ENCODE measurements around the gene EP400.

EP400 gene

DNA sequence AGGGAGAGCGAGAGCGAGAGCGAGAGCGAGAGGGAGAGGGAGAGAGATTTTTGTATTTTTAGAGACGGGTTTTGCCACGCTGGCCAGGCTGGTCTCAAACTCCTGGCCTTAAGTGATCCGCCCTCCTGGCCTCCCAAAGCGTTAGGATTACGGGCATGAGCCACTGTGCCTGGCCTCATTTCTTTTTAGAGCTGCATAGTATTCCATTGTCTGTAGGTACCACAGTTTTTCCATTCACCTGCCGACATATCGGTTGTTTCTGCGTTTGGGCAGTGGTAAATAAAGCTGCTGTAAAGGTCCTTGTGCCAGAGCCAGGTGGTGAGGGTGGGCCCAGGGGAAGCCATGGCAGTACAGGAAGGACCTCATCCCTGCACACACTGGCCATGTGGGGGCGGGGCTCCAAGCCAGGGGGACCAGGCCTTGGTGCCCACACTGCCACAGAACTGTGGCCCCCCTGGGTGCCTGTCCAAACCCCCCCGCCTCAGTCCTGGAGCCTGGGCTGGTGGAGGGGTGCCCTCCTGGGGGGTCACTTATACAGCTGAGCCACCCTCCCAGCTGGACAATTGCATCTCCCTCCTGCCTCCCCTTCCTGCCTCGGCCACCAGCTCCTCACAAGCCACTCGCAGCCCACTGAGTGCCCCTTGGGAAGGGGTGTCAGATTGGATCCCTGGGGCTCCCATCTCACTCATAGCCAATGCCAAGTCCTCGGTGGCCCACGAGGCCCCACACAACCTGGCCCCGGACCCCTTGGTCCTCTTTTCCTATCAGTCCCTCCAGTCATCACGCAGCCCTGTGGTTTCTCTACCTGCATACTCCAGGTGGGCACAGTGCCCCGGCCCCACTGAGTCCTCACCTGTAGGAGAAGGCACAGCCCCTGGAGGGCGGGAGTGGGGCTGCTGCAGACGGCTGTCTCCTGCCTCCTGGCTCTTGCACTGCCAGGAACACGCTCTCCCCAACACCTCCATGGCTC lies 22.3 kb upstream of the EP400 start:
- DNase-seq: no peak

DNA sequence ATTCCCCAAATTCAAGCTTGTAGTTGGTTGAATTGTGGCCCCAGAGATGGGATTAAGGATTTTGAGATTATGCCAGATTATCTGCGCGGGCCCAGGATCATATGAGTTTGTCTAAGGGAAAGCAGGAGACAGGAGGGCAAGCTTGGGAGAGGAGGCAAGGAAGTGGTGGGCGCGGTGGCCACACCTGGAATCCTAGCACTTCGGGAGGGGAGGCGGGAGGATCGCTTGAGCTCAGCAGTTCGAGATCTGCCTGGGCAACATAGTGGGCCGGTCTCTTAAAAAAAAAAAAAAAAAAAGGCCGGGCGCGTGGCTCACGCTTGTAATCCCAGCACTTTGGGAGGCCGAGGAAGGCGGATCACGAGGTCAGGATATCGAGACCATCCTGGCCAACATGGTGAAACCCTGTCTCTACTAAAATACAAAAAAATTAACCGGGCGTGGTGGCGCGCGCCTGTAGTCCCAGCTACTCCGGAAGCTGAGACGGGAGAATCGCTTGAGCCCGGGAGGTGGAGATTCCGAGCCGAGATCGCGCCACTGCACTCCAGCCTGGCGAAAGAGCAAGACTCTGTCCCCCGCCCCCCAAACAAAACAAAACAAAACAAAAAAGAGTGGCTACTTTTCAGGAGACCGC lies 21.5 kb upstream of the EP400 start:
- no peak for DNase-seq

DNA sequence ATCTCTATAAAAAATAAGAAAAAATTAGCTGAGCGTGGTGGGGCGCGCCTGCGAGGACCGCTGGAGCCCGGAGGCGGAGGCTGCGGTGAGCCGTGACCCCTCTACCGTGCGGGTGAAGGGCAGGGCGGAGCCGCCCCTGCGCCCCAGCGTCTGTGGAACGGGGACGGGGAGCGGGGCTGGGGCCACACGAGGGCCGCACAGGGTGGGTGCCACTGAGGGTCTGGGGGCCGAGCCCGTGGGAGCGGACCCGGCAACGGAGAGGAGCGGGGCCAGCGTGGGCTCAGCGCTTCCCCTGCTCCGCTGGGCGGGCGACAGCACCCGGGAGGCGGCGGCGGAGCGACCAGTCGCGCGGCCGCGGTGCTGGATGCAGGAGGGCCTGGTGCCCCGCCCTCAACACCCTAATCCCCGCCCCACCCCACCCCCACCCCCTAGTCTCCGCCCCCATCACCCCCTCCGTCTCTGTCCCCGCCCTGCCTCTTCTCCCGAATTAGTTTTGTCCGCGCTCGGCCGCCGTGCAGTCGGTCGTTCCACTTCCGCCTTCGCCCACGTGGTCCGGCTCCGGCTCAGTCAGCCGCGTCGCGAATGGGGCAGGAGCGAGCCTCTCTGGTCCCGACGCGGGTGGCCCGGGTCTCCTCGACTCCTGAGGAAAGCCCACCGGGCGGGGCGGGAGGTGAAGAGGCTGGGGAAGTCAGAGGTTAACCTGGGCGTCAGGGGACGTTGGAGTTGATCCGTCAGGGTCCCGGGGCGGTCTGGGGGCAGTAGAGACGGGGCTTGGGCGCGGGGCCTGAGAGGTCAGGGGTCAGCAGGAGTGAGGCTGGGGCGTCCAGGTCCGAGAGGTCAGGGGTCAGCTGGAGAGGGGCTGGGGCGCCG lies 20.8 kb upstream of the EP400 start, which contains the start of gene PUS1:
PUS1 (plus strand) TSS at position 566 of the 870 bp plus-strand sequence. CDS start 447 bp downstream, outside the sequence.
- DNase-seq: peak; percentile 28 to 84

DNA sequence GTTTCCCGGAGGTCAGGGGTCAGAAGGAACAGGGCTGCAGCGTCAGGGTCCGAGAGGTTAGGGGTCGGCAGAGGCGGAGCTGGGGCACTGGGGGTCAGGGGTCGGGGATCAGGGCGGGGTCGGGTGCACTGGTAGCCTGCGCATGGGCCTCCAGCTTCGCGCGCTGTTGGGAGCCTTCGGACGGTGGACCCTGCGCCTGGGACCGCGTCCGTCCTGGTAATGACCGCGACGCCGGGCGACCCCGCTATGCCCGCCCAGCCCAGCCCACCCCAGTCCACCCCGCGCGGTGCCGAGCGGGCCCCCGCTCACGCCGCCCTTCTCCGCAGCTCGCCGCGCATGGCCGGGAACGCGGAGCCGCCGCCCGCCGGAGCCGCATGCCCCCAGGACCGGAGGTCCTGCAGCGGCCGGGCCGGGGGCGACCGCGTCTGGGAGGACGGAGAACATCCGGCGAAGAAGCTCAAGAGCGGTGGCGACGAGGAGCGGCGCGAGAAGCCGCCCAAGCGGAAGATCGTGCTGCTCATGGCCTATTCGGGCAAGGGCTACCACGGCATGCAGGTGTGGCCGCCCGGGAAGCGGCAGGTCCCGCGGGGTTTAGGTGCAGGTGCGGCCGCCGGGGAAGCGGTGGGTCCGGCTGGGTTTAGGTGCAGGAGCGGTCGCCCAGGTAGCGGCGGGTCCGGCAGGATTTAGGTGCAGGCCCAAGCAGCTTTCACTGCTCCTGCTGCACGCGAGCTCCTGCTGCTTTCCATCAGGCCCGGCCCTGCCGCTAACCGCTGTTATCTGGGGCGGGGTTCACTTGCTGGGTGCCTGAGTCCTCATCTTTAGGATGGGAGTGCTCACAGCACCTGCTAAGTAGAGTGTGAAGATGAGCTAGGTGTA lies 19.9 kb upstream of the EP400 start:
- DNase-seq: no peak

DNA sequence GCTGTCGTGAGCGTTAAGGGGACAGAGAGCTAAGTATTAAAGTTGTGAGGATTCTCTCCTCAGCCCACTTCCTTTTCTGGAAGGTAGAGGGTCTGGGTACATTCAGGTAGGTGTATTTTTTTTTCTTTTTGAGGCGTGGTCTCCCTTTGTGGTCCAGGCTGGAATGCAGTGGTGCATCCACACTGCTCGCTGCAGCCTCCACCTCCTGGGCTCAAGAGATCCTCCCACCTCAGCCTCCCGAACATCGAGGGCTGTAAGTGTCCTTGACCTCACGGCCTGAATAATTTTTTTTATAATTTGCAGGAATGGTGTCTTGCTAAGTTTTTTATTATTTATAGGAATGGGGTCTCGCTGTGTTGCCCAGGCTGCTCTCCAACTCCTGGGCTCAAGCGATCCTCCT lies 19.2 kb upstream of the EP400 start:
- no peak for DNase-seq

DNA sequence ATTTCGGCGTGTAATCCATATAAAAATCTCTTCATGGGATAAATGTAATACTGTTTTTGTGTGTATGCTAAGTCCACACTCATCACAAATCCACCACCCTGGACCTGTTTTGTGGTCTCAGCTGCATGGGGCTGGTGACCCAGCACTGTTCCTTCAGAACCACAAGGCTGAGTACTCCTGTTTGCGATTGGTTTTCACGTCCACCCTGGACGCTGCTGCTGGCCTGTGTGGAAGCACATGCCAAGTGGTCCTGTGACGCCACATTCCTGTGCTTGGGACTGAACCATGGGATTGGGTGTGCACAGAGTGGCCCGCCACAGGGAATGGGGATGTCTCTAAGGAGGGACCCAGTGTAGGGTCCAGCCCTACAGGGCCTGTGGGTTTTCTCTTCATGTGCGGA lies 16.4 kb upstream of the EP400 start:
- DNase-seq: no peak

DNA sequence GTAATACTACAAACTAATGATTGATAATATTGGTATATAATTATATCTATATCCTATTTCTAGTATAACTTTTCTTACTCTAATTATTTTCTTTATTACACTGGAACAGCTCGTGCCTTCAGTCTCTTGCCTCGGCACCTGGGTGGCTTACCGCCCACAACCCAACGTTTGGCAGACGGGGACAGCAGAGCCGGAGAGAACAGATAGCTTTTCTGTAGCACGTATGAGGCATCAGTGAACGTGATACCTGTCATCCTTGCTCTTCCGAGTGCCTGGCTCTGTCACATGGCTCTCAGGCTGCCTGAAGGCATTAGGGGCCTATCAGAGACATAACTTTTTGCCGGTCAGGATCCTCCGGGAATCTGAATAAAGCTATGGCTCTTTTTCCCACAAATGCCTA lies 15.2 kb upstream of the EP400 start:
- no peak for DNase-seq

DNA sequence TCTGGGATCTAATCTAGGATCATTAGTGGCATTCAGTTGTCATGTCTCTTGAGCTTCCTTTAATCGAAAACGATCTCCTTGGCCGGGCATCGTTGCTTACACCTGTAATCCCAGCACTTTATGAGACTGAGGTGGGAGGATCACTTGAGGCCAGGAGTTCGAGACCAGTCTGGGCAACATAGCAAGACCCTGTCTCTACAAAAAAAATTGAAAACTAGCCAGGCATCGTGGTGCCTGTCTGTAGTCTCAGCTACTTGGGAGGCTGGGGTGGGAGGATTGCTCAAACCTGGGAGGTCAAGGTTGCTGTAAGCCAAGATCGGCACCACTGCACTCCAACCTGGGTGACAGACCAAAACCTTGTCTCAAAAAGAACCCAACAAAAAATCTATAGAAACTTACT lies 11.7 kb upstream of the EP400 start:
- no peak for DNase-seq

DNA sequence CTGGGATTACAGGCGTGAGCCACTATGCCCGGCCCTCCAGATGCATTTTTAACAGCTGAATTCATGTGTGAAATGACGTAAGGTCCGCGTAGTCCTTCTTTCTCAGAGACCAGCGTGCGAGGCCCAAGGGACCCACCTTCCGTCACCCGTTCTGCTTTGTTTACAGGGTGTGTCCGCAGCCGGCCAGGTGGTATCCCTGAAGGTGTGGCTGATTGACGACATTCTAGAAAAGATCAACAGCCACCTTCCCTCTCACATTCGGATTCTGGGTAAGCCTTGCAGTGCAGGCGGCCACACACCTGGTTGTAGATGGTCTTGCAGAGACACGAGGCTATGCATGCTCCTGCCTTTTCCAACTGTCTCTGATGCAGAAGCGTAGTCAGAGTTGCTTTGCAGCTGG lies 10.7 kb upstream of the EP400 start:
- DNase-seq: no peak

DNA sequence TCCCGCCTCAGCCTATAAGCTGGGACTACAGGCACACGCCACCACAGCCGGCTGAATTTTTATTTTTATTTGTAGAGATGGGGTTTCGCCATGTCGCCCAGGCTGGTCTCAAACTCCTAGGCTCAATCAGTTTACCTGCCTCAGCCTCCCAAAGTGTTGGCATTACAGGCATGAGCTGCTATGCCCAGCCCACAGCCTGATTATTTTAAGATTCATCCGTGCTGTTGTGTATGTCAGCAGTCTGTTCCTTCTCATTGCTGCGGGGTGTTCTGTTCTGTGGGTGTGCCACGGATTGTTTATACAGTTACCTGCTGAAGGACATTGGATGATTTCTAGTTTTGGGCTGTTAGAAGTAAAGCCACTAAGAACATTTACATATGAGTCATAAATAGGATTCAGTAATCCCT lies 9.6 kb upstream of the EP400 start:
- DNase-seq: no peak

DNA sequence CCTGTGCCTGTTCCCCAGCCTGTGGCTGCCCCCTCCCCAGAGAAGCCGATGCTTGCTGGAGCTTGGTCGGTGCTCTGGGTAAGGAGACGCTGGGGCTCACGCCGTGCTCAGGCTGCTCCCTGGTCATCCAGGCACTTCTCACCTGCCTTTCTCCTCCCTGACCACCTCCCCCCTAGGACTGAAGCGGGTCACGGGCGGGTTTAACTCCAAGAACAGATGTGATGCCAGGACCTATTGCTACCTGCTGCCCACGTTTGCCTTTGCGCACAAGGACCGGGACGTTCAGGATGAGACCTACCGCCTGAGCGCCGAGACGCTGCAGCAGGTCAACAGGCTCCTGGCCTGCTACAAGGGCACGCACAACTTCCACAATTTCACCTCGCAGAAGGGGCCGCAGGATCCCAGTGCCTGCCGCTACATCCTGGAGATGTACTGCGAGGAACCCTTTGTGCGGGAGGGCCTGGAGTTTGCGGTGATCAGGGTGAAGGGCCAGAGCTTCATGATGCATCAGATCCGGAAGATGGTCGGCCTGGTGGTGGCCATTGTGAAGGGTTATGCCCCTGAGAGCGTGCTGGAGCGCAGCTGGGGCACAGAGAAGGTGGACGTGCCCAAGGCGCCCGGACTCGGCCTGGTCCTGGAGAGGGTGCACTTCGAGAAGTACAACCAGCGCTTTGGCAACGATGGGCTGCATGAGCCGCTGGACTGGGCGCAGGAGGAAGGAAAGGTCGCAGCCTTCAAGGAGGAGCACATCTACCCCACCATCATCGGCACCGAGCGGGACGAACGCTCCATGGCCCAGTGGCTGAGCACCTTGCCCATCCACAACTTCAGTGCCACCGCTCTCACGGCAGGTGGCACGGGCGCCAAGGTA lies 8.4 kb upstream of the EP400 start:
- DNase-seq: no peak

DNA sequence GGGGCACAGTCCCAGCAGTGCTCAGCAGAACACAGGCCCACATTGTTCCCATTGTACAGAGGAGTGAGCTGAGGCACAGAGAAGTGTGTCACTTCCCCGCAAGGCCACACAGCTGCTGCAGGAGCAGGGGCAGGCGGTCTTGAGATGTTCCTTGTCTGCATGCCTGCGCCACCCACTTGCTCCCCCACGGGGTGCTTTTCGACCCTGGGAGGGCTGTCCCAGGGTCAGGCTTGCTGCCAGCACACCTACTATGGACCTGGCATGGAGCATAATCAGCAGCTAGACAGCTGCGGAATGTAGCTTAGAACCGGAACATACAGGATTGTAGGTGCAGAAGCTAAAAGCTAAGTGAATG lies 7.8 kb upstream of the EP400 start:
- DNase-seq: no peak

DNA sequence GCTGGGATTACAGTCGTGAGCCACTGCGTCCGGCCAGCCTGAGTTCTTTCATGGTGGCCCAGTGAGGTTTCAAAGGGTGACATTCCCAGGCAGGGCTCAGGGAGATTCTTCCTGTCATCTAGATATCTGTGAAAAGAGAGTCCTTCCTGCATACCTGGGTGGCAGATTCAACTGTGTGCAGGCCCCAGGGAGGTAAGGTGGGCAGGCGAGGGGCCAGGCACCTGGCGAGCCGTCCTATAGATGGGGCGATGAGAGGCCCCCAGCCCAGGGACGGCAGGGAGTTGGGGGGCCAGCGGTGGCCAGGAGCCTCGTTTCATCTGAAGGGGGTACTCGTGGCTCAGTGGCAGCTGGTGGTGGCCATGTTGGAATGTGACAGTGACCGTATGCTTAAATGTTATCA lies 7.1 kb upstream of the EP400 start:
- DNase-seq: no peak

DNA sequence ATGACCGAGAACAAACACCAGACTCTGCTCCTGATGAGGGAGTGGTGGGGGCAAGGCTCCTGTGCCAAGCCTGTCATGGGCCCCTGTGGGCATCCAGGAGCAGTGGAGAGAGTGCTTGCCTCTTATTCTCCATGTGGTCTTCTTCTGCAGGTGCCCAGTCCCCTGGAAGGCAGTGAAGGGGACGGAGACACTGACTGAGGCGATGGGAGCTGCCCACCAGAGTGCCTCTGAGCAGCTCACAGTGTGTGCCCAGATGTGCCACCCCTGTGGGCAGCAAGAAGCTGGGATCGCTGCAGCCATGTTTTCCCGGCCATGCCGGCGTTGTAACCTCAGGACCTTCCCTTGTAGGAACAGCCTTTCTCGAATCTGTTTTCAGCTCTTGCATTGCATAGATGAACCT lies 6.4 kb upstream of the EP400 start:
- no peak for DNase-seq

DNA sequence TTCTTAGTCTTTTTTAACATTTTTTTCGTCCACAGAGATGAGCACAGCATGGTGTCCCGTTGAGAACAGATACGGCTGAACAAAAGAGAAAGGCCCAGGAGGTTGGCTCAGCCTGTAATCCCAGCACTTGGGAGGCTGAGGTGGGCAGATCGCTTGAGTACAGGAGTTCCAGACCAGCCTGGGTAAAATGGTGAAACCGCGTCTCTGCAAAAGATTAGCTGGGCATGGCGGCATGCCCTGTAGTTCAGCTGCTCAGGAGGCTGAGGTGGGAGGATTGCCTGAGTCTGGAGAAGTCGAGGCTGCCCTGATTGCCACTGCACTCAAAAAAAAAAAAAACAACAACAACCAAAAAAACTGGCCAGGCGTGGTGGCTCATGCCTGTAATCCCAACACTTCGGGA lies 5.9 kb upstream of the EP400 start:
- no peak for DNase-seq

DNA sequence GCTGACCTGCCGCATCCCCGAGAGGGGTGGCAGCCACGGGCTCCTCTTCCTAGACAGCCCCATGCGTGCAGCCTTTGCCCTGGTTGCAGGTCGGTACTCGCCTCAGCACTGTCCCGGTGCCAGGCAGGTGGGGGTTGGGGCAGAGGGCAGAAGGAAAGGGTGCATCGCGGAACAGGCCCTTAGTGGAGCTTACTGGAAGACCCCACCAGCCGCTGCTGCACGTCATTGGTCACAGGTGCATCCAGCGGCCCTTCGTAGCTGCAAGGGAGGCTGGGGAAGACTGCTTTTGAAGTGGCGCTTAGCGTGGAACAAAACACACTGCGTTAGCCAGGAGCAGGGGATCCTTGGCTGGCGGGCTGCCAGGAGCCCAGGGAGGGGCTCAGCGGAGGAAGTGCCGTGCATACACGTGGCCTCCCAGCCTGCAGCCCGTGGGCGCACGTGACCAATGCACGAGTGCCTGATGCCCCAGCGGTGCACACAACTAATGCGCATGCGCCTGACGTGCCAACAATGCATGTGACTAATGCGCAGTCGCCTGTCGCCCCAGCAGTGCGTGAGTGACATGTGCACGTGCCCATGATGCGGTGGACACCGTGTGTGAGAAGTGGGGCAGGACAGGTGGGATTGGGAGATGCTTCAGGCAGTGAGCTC lies 5.0 kb upstream of the EP400 start:
- no peak for DNase-seq

DNA sequence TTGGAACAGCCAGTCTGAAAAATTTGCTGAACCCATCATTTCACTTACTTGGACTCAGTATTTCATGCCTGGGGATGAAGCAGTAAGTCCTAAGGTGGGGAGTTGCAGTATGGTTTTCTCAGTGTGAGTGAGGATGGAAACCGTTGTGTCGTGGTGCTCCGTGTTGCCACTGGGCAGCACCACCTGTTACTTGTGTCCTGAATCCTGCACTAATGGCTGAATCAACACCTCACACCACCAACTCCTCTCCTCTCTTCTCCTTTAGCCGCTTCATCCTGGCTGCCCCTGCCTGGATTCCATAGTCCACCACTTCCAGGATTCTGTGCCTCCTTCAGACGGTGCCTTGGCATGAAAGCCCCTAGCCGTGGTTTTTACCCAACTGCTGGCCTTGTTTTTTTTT lies 3.0 kb upstream of the EP400 start:
- DNase-seq: no peak

DNA sequence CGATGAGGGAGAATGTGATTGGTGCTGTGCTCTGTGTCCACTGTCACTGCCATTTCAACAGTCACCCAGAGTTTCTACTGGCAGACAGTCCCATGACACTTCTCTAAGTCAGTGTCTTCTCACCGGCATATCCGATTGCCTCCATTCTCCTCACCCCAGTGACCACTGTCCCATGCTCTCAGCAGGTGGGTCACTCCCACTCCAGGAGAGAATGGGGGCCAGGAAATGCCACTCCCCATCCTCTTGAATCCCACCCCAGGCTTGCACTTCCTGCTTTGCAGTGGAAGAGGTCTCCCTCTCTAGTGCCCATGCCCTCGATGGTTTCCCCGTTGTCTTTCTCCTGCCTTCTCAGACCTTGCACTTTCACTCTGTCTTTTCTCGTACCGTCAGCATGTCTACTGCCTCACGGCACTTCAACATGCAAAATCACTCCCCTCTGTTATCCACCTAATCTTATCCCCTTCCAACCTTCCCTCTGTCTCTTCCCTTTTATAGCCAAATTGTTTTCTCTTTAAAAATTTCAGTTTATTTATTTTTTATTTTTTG lies 2.2 kb upstream of the EP400 start:
- no peak for DNase-seq

DNA sequence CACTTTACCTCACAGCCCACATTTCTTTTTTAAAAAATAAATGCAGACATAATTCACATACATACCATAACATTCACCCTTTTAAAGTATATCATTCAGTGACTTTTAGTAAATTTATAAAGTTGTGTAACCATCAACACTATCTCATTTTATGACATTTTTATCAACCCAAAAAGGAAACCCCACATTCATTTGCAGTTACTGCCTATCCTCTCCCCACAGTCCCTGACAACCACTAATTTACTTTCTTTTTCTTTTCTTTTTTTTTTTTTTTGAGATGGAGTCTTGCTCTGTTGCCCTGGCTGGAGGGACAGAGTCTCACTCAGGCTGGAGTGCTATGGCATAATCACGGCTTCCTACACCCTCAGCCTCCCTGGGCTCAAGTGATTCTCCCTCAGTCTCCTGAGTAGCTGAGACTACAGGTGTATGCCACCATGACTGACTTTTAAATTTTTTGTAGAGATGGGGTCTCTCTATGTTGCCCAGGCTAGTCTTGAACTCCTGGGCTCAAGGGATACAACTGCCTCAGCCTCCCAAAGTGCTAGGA lies 1.5 kb upstream of the EP400 start:
- no peak for DNase-seq
